Keratinocyte (primary cell): ENCODE measurements around the gene GSTT4. TPM values are rescaled to one million over a fixed set of nuclear protein-coding genes. Genes with fewer than 3 reads are reported as not detected.
"Not testable (repeated sequence)": the region's sequence is repeated elsewhere in the genome, so short reads cannot be mapped to it uniquely, and the experiment has no call there.

ENCODE experiments used
- DNase-seq: peaks from one replicate; pipeline ENCODE4 v3.0.0-alpha.2; 2011; ENCODE audit warnings: low read depth, missing footprints, low spot score
- FAIRE-seq: peaks from 2 replicates; lab custom pipeline; 2011; peaks lifted over from hg19 to GRCh38; lab: Jason Lieb, UNC
- H2AFZ ChIP-seq: 2 replicates; pipeline ENCODE4 v1.6.0; 2012; ENCODE audit warnings: low read length, control low read depth, inconsistent platforms; ENCODE audit not compliant: control insufficient read depth
- H3K27ac ChIP-seq: 2 replicates; pipeline ENCODE4 v1.5.1; 2011; ENCODE audit warnings: low read length; ENCODE audit not compliant: control insufficient read depth, insufficient read depth
- H3K27me3 ChIP-seq: 3 replicates; pipeline ENCODE4 v1.6.0; 2011; ENCODE audit warnings: low read length; ENCODE audit not compliant: control insufficient read depth, insufficient read depth; ENCODE audit errors: extremely low read depth
- H3K36me3 ChIP-seq, 2 experiments: 2 replicates in 1 of 2; 3 replicates in 1 of 2; pipeline ENCODE4 v1.5.1; 2011; ENCODE audit warnings: low read length in 2 of 2, mild to moderate bottlenecking in 1 of 2; ENCODE audit not compliant: control insufficient read depth in 2 of 2, insufficient read depth in 2 of 2; ENCODE audit errors: extremely low read depth in 1 of 2
- H3K4me1 ChIP-seq: 3 replicates; pipeline ENCODE4 v1.5.1; 2011; ENCODE audit warnings: low read length; ENCODE audit not compliant: control insufficient read depth, insufficient read depth; ENCODE audit errors: extremely low read depth
- H3K4me2 ChIP-seq: 3 replicates; pipeline ENCODE4 v1.6.0; 2011; ENCODE audit warnings: low read depth, low read length; ENCODE audit not compliant: control insufficient read depth, insufficient read depth; ENCODE audit errors: extremely low read depth
- H3K4me3 ChIP-seq, 3 experiments: fragments of 200-600 bp in 1 of 3; sonication (generic) in 1 of 3; 2 replicates in 2 of 3; 3 replicates in 1 of 3; pipeline ENCODE4 v1.5.1; 2011 to 2016; ENCODE audit warnings: low read length in 3 of 3, mild to moderate bottlenecking in 3 of 3, control low read depth in 2 of 3, inconsistent platforms in 1 of 3, low read depth in 1 of 3, mixed read lengths in 1 of 3, mixed run types in 1 of 3, moderate library complexity in 1 of 3; ENCODE audit not compliant: control insufficient read depth in 2 of 3, insufficient read depth in 2 of 3; ENCODE audit errors: extremely low read depth in 1 of 3
- H3K79me2 ChIP-seq: 2 replicates; pipeline ENCODE4 v1.6.0; 2012; ENCODE audit warnings: low read length; ENCODE audit not compliant: control insufficient read depth, insufficient read depth
- H3K9ac ChIP-seq: 3 replicates; pipeline ENCODE4 v1.6.0; 2011; ENCODE audit warnings: low read length; ENCODE audit not compliant: control insufficient read depth, insufficient read depth; ENCODE audit errors: extremely low read depth
- H3K9me1 ChIP-seq: 3 replicates; pipeline ENCODE4 v1.6.0; 2011; ENCODE audit warnings: low read length; ENCODE audit not compliant: control insufficient read depth, insufficient read depth; ENCODE audit errors: extremely low read depth
- H3K9me3 ChIP-seq: 2 replicates; pipeline ENCODE4 v1.5.1; 2012; ENCODE audit warnings: low read depth, low read length; ENCODE audit not compliant: control insufficient read depth
- H4K20me1 ChIP-seq: 3 replicates; pipeline ENCODE4 v1.6.0; 2011; ENCODE audit warnings: low read length; ENCODE audit not compliant: control insufficient read depth, insufficient read depth; ENCODE audit errors: extremely low read depth
- CTCF ChIP-seq, 3 experiments: IDR thresholded peaks in 1 of 3; conservative IDR thresholded peaks in 1 of 3; optimal IDR thresholded peaks in 1 of 3; 2 replicates in 2 of 3; 3 replicates in 1 of 3; pipeline versions ENCODE3 to v1.5.1; 2011; ENCODE audit warnings: low read length in 3 of 3, mild to moderate bottlenecking in 3 of 3, moderate library complexity in 2 of 3, control low read depth in 1 of 3, inconsistent platforms in 1 of 3; ENCODE audit not compliant: insufficient read depth in 2 of 3; ENCODE audit errors: extremely low read depth in 1 of 3
- EZH2 ChIP-seq: IDR thresholded peaks from one replicate; pipeline ENCODE4 v1.6.1; 2012; ENCODE audit warnings: inconsistent platforms, mild to moderate bottlenecking, low read length, moderate library complexity
- dilution Hi-C: fragments of 300-500 bp; cut with MboI; formaldehyde crosslinking; loops from one replicate; pipeline ENCODE4 v1.7.0; 2020; ENCODE audit warnings: low sequenced_read_pairs; ENCODE audit not compliant: extremely low pct_ligation_motif_present
- polyA plus RNA-seq, 5 experiments: library from polyadenylated mRNA; depleted of rRNA in 3 of 5; stranded (reverse) in 3 of 5; stranded (forward) in 1 of 5; unstranded in 1 of 5; fragments of >200 nt; gene quantifications; 1 replicate in 1 of 5; 2 replicates in 3 of 5; 3 replicates in 1 of 5; pipeline versions ENCODE4 v1.2.1 to v1.2.3, GENCODE V29; 2011 to 2012; ENCODE audit warnings: missing spikeins in 2 of 5, low read depth in 1 of 5, low replicate concordance in 1 of 5

The GSTT4 gene
- polyA plus RNA-seq, 1 donor (not counting 4 experiments of a cell fraction or from before 2014, with no cell fraction given) = not detected

GRCh38 chr22:23969071-23969470 is 36.2 kb downstream of the GSTT4 start:
- FAIRE-seq = no peak
- no peaks in the 10 kb centered on the region for H3K9me3 ChIP-seq
- H3K27me3 ChIP-seq = no peaks in the 10 kb centered on the region

GRCh38 chr22:23966568-23966967 is 38.7 kb downstream of the GSTT4 start, which contains the start of gene DDTL:
TSS of gene DDTL (plus strand) at chr22:23966888. CDS start at chr22:23966915, 27 bp downstream.
- not testable (repeated sequence) for H3K9ac ChIP-seq

More at GRCh38 chr22:23969071-23969470, 36.2 kb downstream of the GSTT4 start:
- peaks cover 3% of the 10 kb centered on the region for H3K4me1 ChIP-seq
- peaks cover 16 to 18% of the 10 kb centered on the region in 2 experiments for H3K36me3 ChIP-seq
- H3K9ac ChIP-seq = no peak overlapping the region
- no peaks in the 10 kb centered on the region for H3K9me1 ChIP-seq
- no peak overlapping the region for H3K4me2 ChIP-seq
- TF ChIP-seq EZH2 (no peak), CTCF (optimal IDR thresholded peaks at IDR 0.05 in 1 of 3, IDR thresholded peaks at IDR 0.05 in 1 of 3, conservative IDR thresholded peaks at IDR 0.05 in 1 of 3; ENCODE audit: extremely low read depth in 1 of 3, insufficient read depth in 2 of 3, low read length in 3 of 3) (no peak)
- H3K4me3 ChIP-seq = no peak overlapping the region
- H2AFZ ChIP-seq = no peak overlapping the region
- H3K79me2 ChIP-seq = peaks cover 29% of the 10 kb centered on the region
- dilution Hi-C loops = no loop called here
- no peak for DNase-seq
- H3K27ac ChIP-seq = no peak overlapping the region
- H4K20me1 ChIP-seq = no peaks in the 10 kb centered on the region

GRCh38 chr22:23966094-23966493 is 39.2 kb downstream of the GSTT4 start:
- H3K4me1 ChIP-seq, H3K4me3 ChIP-seq, H4K20me1 ChIP-seq, H3K4me2 ChIP-seq, H3K27ac ChIP-seq, DNase-seq, FAIRE-seq, H3K9me3 ChIP-seq, dilution Hi-C loops, H2AFZ ChIP-seq, H3K27me3 ChIP-seq, H3K9ac ChIP-seq, H3K9me1 ChIP-seq: not testable (repeated sequence)
- Histone ChIP-seq H3K36me3 (peaks cover 11 to 17% of the 10 kb centered on the region in 2 experiments), H3K79me2 (peaks cover 22% of the 10 kb centered on the region)

More at GRCh38 chr22:23966568-23966967, 38.7 kb downstream of the GSTT4 start, which contains the start of gene DDTL:
- H3K9me3 ChIP-seq, DNase-seq, H3K4me1 ChIP-seq, H3K4me3 ChIP-seq, H3K27ac ChIP-seq, H2AFZ ChIP-seq, H3K27me3 ChIP-seq, H3K9me1 ChIP-seq, H3K4me2 ChIP-seq, dilution Hi-C loops, H4K20me1 ChIP-seq: not testable (repeated sequence)
- Histone ChIP-seq H3K36me3 (peaks cover 14 to 18% of the 10 kb centered on the region in 2 experiments), H3K79me2 (peaks cover 25% of the 10 kb centered on the region)
- FAIRE-seq = peak; percentile 93

- H2AFZ ChIP-seq, H3K9ac ChIP-seq, H3K27me3 ChIP-seq, H3K9me3 ChIP-seq, H3K79me2 ChIP-seq, H3K4me1 ChIP-seq, H3K9me1 ChIP-seq, H3K4me3 ChIP-seq, H4K20me1 ChIP-seq, dilution Hi-C loops, DNase-seq, H3K36me3 ChIP-seq, H3K27ac ChIP-seq: not testable (repeated sequence)
- peak; percentile 83 for FAIRE-seq
- peak within 1 kb of the TSS; percentile 41 for H3K4me2 ChIP-seq
Measured at GRCh38 chr22:23961084-23961771, 44.0 kb downstream of the GSTT4 start, which contains the start of gene GSTT2B. TSS of gene GSTT2B (minus strand) at chr22:23961195. CDS start at chr22:23961131, 64 bp downstream.
